ENCODE data around the gene VARS1. TPM values are rescaled to one million over a fixed set of nuclear protein-coding genes. Genes with fewer than 3 reads are reported as not detected.
A peak's percentile ranks its signal among the peaks of the same experiment; 100 is the strongest.

The VARS1 gene
- total and polyA plus RNA-seq, 2 of the 8 experiments (the other 6 are each of a cell fraction or from before 2014, with no cell fraction given) = 53.5 to 162 TPM

DNA sequence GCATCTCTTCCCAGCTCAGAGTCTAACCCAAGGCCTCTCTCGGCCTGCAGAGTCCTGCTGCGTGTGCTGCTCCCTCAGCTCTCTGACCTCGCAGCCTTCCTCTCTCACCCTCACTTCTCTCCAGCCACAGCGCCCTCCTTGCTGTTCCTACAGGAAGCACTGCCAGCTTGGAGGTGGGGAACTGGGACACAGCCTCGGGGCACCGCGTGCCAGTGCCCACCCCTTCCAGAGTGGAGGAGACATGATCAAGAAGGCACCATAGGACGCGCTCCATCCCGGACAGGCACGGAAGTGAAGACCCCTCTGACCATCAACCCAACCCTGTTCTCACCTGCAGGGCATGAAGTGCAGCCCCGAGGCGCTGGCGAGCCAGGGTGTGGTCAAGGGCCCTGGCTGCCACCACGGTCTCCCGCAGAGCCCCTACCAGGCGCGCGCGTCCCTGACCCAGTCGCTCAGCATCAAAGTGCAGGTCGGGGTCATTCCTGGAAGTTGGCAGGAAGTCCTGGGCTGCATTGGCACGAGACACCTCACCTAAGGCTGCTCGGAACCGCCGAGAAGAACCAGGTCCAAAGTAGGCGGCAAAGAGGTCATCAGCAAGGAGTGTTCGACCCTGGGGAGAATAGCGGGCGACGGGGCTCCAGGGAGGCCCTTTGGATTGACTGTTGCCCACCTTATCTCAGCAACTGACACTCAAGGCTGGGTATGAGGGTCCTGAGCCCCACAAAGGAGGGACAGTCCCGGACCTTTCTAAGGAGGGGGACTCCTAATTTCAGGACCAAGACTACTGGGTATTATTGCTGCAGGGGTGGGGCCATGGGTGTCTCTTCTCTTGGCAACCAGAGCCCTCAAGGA, 19.7 kb downstream of the VARS1 start:
- H3K23me2 ChIP-seq (ENCODE audit: low read depth, low read length) = no peaks in the 10 kb centered on the region
- no peaks in the 10 kb centered on the region for H3K9me3 ChIP-seq (ENCODE audit: insufficient read depth in 2 of 2, low read depth in 1 of 2, low read length in 1 of 2)
- H4K91ac ChIP-seq (replicated peaks; ENCODE audit: insufficient read length, low read length) = no peak overlapping the region
- H2BK120ac ChIP-seq (replicated peaks; ENCODE audit: low read depth, low read length) = no peak overlapping the region
- no peak overlapping the region for H3K4me2 ChIP-seq (ENCODE audit: insufficient read depth in 1 of 2, low read depth in 2 of 2, low read length in 2 of 2)
- no peak overlapping the region for H2AFZ ChIP-seq (ENCODE audit: low read length)
- no peaks in the 10 kb centered on the region for H3K79me1 ChIP-seq (ENCODE audit: low read depth, low read length)
- H3K4ac ChIP-seq (replicated peaks; ENCODE audit: insufficient read length, low read depth, low read length) = no peak overlapping the region
- no peak overlapping the region for H2AK5ac ChIP-seq (ENCODE audit: low read depth, low read length)
- peaks cover 0 to 7% (median 3%) of the 10 kb centered on the region in 4 experiments; a peak in 4 of 7 replicates for H3K4me1 ChIP-seq (replicated peaks in 1 of 4; ENCODE audit: control insufficient read depth in 3 of 4, insufficient read depth in 4 of 4, low read length in 3 of 4)
- peaks cover 5 to 26% (median 20%) of the 10 kb centered on the region in 4 experiments; a peak in 7 of 8 replicates for H3K36me3 ChIP-seq (ENCODE audit: control insufficient read depth in 2 of 4, insufficient read depth in 4 of 4, low read length in 3 of 4)
- H3K9ac ChIP-seq (replicated peaks in 1 of 4; ENCODE audit: extremely low read depth in 1 of 4, low read depth in 3 of 4, low read length in 3 of 4) = no peak overlapping the region
- H3K27me3 ChIP-seq (replicated peaks in 1 of 4; ENCODE audit: control insufficient read depth in 3 of 4, extremely low read depth in 1 of 4, insufficient read depth in 3 of 4, low read length in 3 of 4) = no peaks in the 10 kb centered on the region
- no peak overlapping the region for H3K4me3 ChIP-seq (ENCODE audit: extremely low read depth in 1 of 4, insufficient read depth in 2 of 4, low read depth in 3 of 4, low read length in 4 of 4)
- ChIA-PET CTCF (ENCODE audit: partially characterized antibody) (interaction anchor here (0.7 to 14.4 kb wide), 9 partner anchors 9 to 230 kb away, joined by 3 to 228 read pairs (median 4); partner anchors contain the start of genes ATP6V1G2, DDAH2, LY6G6D and MPIG6B), POLR2A (ENCODE audit: partially characterized antibody) (interaction anchor here (0.6 to 10.7 kb wide), 19 partner anchors 9 to 308 kb away, joined by 3 to 85 read pairs (median 4); partner anchors contain the start of genes C6orf47, DDAH2, DXO and GPANK1)
- H3K79me2 ChIP-seq (ENCODE audit: control insufficient read depth in 1 of 2, insufficient read depth in 2 of 2, low read length in 2 of 2) = no peaks in the 10 kb centered on the region
- no peak overlapping the region for H3K23ac ChIP-seq (ENCODE audit: insufficient read length)
- 93% methylated on average over 32 of the region's 32 CpGs; no CpG with 5 or more reads in 1 of the 2 experiments for WGBS, 2 experiments (ENCODE audit: extremely low coverage in 1 of 2, insufficient coverage in 1 of 2, insufficient read length in 1 of 2, insufficient replicate concordance in 2 of 2, low coverage in 1 of 2, low lambda C conversion rate in 2 of 2, missing lambda C conversion rate in 1 of 2)
- FAIRE-seq = no peak
- H4K8ac ChIP-seq (ENCODE audit: extremely low read depth, insufficient read depth, low read length) = no peak overlapping the region
- no peak overlapping the region for H3K27ac ChIP-seq (ENCODE audit: low read depth, low read length)
- no peak overlapping the region for H2BK5ac ChIP-seq (ENCODE audit: low read depth, low read length)
- no peak overlapping the region for H2BK20ac ChIP-seq (ENCODE audit: low read length)
- no peak for DNase-seq (ENCODE audit: low read depth in 1 of 2, low spot score in 2 of 2)
- H3K18ac ChIP-seq (ENCODE audit: extremely low read depth, low read length) = no peak overlapping the region
- H2BK15ac ChIP-seq (ENCODE audit: low read length) = no peak overlapping the region
- no peak overlapping the region for H3K14ac ChIP-seq (ENCODE audit: insufficient read length)
- H4K20me1 ChIP-seq (replicated peaks in 1 of 2; ENCODE audit: control insufficient read depth in 1 of 2, insufficient read depth in 2 of 2, low read length in 2 of 2) = no peaks in the 10 kb centered on the region
- 0 out of 2 replicates have a peak overlapping the region, but pooled peaks have one; percentile 27 for H2BK12ac ChIP-seq (ENCODE audit: low read depth, low read length)
- no peak overlapping the region for H3K56ac ChIP-seq (replicated peaks; ENCODE audit: insufficient read length, low read depth, low read length)
- H4K5ac ChIP-seq (ENCODE audit: insufficient read length, low read depth, low read length) = no peak overlapping the region
- TF ChIP-seq TBP (IDR thresholded peaks at IDR 0.05; ENCODE audit: low read depth, low read length) = no peak
- TF ChIP-seq RNF2 (IDR thresholded peaks at IDR 0.05; ENCODE audit: borderline replicate concordance, low read depth, low read length, missing control alignments, poor library complexity, severe bottlenecking) = no peak
- no peak for TF ChIP-seq CHD1 (IDR thresholded peaks at IDR 0.05; ENCODE audit: low read depth, low read length)
- no peak for TF ChIP-seq YY1 (IDR thresholded peaks at IDR 0.05; ENCODE audit: low read depth, low read length)
- TF ChIP-seq POLR2AphosphoS5 (IDR thresholded peaks at IDR 0.05; ENCODE audit: low read depth, low read length) = no peak
- TF ChIP-seq HDAC2 (IDR thresholded peaks at IDR 0.05; ENCODE audit: borderline replicate concordance in 1 of 2, low read depth in 2 of 2, low read length in 2 of 2) = no peak
- no peak for TF ChIP-seq RXRA (IDR thresholded peaks at IDR 0.05; ENCODE audit: insufficient read depth, low read depth, low read length)
- no peak for TF ChIP-seq ATF3 (IDR thresholded peaks at IDR 0.05; ENCODE audit: insufficient read depth, low read depth, low read length)
- TF ChIP-seq EGR1 (IDR thresholded peaks at IDR 0.05; ENCODE audit: borderline replicate concordance, low read depth, low read length) = no peak
- no peak for TF ChIP-seq TAF1 (IDR thresholded peaks at IDR 0.05; ENCODE audit: low read depth, low read length)
- no peak for TF ChIP-seq EZH2 (IDR thresholded peaks at IDR 0.05; ENCODE audit: low read depth, low read length, severe bottlenecking)
